ENCODE data around the gene PEX13.

GRCh38 chr2:60987041-60987440 lies 30.5 kb upstream of the PEX13 start:
- no peak for TF ChIP-seq POLR2A (IDR thresholded peaks at IDR 0.05; ENCODE audit: low read depth, low read length)
- TF ChIP-seq SPI1 (IDR thresholded peaks at IDR 0.05; ENCODE audit: low read depth, low read length), result no peak
- no peak for TF ChIP-seq POLR2AphosphoS5 (IDR thresholded peaks at IDR 0.05; ENCODE audit: low read depth, low read length)
- TF ChIP-seq POU2F2 (IDR thresholded peaks at IDR 0.05; ENCODE audit: low read depth, low read length), result no peak
- TF ChIP-seq TAF1 (IDR thresholded peaks at IDR 0.05; ENCODE audit: low read depth, low read length), result no peak
- no peak for TF ChIP-seq PAX5 (IDR thresholded peaks at IDR 0.05; ENCODE audit: insufficient read depth, low read length, severe bottlenecking)
